ENCODE data around the gene PDE6D. TPM values are rescaled to one million over a fixed set of nuclear protein-coding genes. Genes with fewer than 3 reads are reported as not detected.

Gene PDE6D
- total and polyA plus RNA-seq, 2 of the 4 experiments (the other 2 are of a cell fraction) = 13.8 to 24.7 TPM

DNA sequence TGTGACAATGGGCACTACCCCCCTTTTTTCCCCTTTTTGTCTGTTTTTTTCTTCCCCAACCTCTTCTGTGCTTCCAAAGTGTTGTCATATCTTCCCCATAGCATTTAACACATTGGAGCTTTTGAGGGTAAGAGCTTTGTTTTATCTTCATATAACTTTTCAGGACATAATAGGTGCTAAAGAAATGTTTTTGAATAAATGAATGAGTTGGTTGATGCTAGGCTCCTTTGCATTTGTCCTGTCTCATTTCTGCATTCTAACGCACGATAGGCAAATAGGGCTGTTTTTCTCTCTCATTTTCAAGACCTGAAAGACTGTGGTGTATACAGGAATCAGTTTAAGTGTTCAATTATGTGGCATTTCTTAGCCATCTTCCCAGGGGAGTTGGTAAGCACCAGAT, 4.3 kb upstream of the PDE6D start:
- in situ Hi-C loops (cut with MboI; ENCODE audit: low sequenced_read_pairs) (no loop called here), dilution Hi-C loops (cut with HindIII; ENCODE audit: low sequenced_read_pairs, unreplicated experiment) (no loop called here), intact Hi-C loops (cut with micrococcal nuclease) (loop anchor here (10.0 kb wide), 1 partner anchor 111 kb away; no protein-coding TSS in a partner anchor)
- Histone ChIP-seq H3K4ac (ENCODE audit: low read depth, low read length) (no peak overlapping the region), H3K9ac (ENCODE audit: low read depth, low read length) (no peak overlapping the region), H3K4me3 (ENCODE audit: insufficient read depth, low read depth, low read length) (no peak overlapping the region), H2BK5ac (ENCODE audit: low read depth, low read length, poor library complexity, severe bottlenecking) (no peak overlapping the region), H3K14ac (replicated peaks; ENCODE audit: low read depth, low read length) (no peak overlapping the region), H3K4me1 (ENCODE audit: control insufficient read depth, insufficient read depth, low read length) (peaks cover 6% of the 10 kb centered on the region), H3K79me1 (ENCODE audit: low read depth in 1 of 2, low read length in 2 of 2) (peaks cover 27 to 54% of the 10 kb centered on the region in 2 experiments), H3K27me3 (ENCODE audit: control insufficient read depth, insufficient read depth, low read length) (no peaks in the 10 kb centered on the region), H3K18ac (ENCODE audit: low read depth, low read length) (no peak overlapping the region), H3K9me1 (ENCODE audit: insufficient read depth, low read length) (no peaks in the 10 kb centered on the region), H3K36me3 (ENCODE audit: control insufficient read depth, insufficient read depth, low read length) (peaks cover 6% of the 10 kb centered on the region), H2BK15ac (ENCODE audit: low read depth, low read length) (no peak overlapping the region), H2AK5ac (ENCODE audit: low read depth, low read length) (no peak overlapping the region), H4K91ac (ENCODE audit: insufficient read depth, low read depth, low read length) (no peak overlapping the region), H3K4me2 (ENCODE audit: low read depth, low read length) (peak overlapping the region; percentile 99; the same call in 1 of the 2 replicates), H3K27ac (ENCODE audit: insufficient read depth, low read length) (no peak overlapping the region), H2AFZ (replicated peaks; ENCODE audit: low read length, poor library complexity) (no peak overlapping the region), H4K20me1 (ENCODE audit: insufficient read depth, low read length) (peaks cover 9% of the 10 kb centered on the region; the same call in 1 of the 2 replicates), H4K8ac (ENCODE audit: low read depth in 2 of 2, low read length in 2 of 2) (peak overlapping the region; percentile 98 to 100), H2AK9ac (replicated peaks; ENCODE audit: low read depth, low read length, poor library complexity) (no peak overlapping the region), H3K23ac (ENCODE audit: low read depth, low read length) (no peak overlapping the region), H4K5ac (ENCODE audit: low read depth, low read length) (peak overlapping the region; percentile 100; the same call in 1 of the 2 replicates), H2BK20ac (ENCODE audit: low read depth, low read length) (no peak overlapping the region), H3K9me3 (ENCODE audit: control insufficient read depth, insufficient read depth, low read length) (no peaks in the 10 kb centered on the region), H3K56ac (ENCODE audit: extremely low read depth, insufficient read depth, low read length) (no peak overlapping the region), H2BK120ac (ENCODE audit: low read depth, low read length) (no peak overlapping the region)
- no peak for TF ChIP-seq MXI1 (IDR thresholded peaks at IDR 0.05; ENCODE audit: borderline replicate concordance, low read depth, low read length)
- WGBS, 2 experiments (ENCODE audit: extremely low coverage in 2 of 2, insufficient read length in 1 of 2) = no CpG with 5 or more reads among the region's 2 CpGs
- DNase-seq = no peak
- CTCF ChIA-PET = no interaction called here
- no peak for ATAC-seq (ENCODE audit: low read depth)
- BruUV-seq (replicated peaks) = no TSS peak
- POLR2A ChIA-PET (ENCODE audit: unreplicated experiment) = no interaction called here

Measured in IMR-90 (cell line).